ENCODE results near the gene TRMT5.

TRMT5 gene

DNA sequence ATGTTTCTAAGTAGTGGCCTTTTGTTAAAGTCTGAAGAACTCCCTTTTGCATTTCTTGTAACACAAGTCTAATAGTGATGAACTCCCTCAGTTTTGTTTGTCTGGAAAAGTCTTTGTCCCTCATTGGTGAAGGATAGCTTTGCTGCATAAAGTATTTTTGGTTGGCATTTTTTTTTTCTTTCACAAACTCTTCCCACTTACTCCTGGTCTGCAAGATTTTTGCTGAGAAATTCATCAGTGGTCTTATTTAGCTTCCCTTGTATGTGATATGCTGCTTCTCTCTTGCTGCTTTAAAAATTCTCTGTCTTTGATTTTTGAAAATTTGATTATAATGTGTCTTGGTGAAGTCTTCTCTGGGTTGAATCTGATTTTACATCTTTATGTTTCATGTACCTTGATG is 22.7 kb downstream of the TRMT5 start:
- DNase-seq, result no peak

DNA sequence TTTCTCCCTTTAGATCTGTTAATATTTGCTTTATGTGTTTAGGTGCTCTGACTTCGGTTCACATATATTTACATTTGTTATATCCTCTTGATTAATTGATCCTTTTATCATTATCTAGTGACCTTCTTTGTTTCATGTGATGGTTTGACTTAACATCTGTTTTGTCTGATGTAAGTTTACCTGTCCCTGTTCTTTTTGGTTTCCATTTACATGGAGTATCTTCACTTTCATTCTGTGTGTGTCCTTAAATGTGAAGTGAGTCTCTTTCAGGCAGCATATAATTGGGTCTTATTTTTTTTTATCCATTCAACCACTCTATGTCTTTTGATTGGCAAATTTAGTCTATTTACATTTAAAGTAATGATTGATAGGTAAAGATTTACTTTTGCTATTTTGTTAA is 24.2 kb downstream of the TRMT5 start:
- DNase-seq, result no peak

DNA sequence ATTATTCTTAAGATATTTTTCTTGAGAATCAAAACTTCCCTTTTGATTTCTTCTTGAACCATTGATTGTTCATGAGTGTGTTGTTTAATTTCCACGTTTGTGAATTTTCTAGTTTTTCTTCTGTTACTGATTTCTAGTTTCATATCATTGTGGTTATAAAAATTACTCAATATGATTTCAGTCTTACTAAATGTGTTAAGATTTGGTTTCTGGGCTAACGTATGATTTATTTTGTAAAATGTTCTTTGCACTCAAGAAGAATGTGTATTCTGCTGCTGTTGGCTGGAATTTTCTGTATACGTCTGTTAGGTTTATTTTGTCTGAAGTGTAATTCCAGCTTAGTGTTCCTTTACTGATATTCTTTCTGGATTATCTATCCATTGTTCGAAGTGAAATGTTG is 24.7 kb downstream of the TRMT5 start:
- no peak for DNase-seq

DNA sequence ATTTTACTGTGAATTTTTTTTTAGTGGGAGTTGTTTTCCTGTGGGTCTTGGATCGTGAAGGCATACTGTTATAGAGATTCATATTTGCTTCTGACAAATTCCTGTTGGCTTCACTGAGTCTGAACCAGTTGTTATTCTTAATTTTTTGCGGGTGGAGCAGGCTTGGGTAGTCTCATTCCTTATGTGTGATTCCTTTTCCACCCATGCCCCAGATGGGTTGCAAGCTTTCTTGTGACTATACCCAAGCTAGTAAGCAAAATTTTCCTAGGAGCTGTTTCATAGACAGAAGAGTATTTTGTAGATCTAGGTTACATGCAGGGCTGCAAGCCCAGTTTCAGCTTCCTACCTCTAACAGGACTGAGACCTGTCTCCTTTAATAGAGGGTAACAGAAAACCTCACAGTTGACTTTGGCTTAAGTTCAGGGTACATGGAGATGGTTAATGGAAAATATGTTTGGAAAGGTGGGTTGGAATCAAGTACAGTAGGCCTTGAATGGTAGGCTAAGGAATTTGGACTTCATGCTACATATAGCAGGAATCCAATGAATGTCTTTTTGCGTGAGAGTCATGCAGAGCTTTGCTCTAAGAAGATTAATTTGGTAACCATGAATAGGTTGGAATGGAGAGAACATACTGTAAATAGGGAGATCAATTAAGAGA is 29.0 kb downstream of the TRMT5 start:
- no peak for DNase-seq

DNA sequence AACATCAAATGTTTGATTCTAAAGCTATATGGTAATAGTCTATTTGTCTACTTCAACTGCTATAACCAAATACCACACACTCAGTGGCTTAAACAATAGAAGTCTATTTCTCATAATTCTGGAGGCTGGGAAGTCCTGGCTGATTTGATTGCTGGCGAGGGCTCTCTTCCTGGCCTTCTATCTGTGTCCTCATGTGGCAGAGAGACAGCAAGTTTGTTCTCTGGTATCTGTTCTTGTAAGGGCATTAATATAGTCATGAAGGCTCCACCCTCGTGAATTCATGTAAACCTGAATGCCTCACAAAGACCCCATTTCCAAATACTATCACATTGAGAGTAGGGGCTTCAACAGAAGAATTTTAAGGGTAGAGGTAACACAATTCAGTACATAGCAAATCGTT is 34.1 kb downstream of the TRMT5 start:
- no peak for DNase-seq

DNA sequence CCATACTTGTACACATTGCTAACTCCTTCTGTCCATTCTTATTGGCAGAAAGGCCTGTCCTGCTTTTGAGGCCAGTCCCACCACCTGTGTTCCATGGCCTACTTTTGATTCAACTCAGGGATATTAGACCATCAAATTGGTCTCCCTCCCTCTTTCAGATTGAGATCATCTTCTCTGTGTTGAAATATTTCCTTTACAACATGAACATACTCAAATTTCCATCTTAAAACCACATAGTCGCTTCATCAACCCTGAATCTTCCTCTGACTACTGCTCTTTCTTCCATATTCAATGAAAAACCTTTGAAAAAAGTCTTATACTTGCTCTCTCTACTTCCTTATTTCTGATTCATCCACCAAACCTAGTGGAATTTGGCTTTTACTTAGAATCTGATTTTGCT is 34.9 kb downstream of the TRMT5 start:
- no peak for DNase-seq

DNA sequence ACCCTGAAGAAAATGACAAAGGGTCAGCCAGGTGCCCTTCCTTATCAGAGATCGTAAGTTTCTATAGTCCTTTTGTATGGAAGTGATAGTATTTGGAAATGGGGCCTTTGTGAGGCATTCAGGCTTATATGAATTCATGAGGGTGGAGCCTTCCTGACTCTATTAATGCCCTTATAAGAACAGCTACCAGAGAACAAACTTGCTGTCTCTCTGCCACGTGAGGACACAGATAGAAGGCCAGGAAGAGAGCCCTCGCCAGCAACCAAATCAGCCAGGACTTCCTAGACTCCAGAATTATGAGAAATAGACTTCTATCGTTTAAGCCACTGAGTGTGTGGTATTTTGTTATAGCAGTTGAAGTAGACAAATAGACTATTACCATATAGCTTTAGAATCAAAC is 36.7 kb downstream of the TRMT5 start:
- DNase-seq, result no peak

DNA sequence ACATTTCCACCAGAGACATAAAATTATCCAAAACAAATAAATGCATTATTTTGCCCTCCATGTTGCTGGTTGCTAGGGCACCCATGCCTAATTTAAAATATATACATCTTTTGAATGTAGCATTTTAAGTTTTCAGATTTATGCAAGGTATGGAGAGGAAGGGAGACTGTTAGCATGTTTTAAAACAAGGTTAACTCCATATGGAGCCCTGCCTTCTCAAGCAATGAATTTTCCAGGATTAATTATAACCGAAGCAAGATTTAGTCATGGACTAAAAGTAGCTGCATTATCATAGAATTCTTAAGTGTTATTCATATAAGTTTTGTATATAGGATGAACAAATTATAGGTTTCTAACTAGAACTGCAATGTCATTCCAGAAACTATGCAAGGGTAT is 37.2 kb downstream of the TRMT5 start:
- DNase-seq, result no peak

DNA sequence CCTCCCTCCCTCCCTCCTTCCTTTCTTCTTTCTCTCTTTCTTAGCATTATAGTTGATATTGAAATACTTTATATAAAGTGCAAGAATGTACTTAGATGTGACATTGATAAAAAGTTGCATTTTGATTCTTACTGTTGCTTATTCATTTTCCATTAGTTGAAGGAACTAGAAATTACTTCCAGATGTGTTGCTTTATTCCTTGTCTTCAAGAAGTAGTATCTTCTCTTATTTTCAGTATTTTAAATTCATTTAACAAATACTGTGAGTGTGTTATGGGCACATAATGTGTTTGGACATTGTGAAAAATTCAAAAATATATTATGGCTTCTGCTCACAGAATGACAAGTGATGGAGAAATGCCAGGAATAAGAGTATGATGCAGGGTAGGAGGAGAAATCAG is 45.6 kb downstream of the TRMT5 start:
- DNase-seq, result no peak

DNA sequence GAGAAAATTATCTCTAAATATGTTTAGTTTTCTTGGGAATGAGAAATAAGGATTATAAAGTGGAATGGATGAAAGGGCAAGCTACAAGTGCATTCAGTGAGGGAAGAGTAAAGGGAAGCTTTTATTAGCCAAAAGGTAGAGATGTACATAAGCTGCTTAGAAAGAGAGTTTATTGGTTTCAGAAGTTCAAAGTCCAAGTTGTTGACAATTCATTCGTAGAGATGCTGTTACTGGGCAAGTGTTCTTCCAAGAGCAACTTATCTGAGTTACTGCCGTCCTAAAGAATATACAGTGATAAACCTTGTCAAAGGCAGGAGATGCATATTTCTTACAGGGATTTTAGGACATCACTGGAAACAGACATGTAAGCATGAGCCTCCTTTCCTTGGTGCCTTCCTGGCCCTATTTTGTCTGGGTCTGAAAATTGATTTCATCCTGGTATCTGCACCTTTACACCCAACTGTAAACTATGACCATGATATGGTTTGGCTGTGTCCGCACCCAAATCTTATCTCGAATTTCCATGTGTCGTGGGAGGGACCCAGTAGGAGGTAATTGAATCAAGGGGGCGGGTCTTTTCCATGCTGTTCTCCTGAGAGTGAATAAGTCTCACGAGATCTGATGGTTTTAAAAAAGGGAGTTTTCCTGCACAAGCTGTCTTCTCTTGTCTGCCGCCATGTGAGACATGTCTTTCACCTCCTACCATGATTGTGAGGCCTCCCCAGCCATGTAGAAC is 46.8 kb downstream of the TRMT5 start:
- DNase-seq, result no peak

DNA sequence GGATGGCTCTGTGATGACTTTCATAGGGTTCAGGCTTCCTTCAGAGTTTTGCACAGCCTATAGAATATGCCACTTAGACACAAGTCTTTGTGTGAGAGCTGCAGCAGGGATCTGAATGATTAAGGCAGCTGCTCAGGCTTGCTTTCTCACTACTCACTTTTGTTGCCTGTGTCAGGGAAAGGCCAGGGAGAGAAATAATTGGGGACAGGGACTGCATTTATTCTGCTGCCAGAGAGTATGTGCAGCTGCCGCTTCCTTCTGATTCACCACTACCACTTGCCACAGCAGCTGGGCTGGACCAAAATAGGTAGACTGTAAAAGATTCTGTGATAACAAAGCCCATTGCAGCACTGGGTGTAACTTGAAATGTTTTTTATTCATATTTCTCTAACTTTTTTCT is 49.7 kb downstream of the TRMT5 start:
- no peak for DNase-seq

DNA sequence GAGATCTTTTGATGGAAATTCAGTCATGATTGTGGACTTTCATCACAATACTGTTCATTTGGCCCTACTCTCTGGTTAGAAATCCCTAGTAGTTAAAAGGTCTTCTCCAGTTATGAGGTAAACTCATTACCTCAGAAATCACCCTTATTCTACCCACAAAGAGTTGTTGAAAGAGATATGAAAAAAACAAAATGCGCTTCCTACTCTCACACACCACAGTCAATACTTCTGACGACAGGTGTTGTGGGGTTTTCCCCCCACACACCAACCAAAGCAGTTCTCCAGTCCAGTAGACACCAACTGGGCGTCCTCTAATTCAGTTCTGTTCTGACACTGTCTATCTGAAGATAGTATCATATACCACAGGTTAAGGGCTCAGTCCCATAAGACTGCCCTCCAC is 54.9 kb downstream of the TRMT5 start:
- DNase-seq, result no peak

DNA sequence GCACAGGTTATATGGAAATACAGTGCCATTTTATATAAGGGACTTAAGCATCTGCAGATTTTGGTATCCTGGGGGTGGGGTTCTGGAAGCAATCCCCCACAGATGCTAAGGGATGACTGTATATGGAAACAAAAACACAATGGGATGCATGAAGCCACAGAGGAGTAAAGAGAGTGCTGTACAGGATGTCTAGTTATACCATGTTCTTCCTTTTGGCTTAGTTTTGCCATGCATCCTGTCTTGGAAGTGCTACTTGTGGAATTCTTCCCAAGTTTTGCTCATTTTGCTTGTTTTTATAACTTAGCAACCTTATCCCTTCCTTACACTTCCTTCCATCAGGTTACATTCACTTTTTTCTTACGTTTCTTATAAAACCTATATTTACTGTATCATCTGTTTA is 55.6 kb downstream of the TRMT5 start:
- no peak for DNase-seq

DNA sequence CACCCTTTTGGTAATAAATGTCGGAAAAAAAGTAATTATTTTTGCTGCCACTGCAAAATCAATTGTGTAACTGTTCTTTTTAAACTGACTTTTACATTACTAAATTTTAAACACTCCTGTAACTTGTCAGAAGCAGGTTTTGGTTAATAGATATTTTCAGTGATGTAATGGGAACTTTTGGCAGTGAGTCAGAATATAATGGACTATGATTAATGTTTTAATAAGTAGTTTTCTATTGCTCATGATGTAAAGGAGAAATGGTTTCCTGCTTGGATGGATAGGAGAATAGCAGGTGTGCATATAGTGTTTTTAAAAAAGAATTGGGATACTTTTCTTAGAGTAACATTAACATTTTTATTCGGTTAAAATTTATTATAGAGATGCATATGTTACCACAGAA is 58.8 kb downstream of the TRMT5 start:
- DNase-seq, result no peak
